ENCODE results near the gene LRRC1. TPM values are rescaled to one million over a fixed set of nuclear protein-coding genes. Genes with fewer than 3 reads are reported as not detected.

The LRRC1 gene
- polyA plus RNA-seq, 5 donors, result 8.4 to 11.0 (median 9.4) TPM

GRCh38 chr6:53921639-53922038 is 126.8 kb downstream of the LRRC1 start:
- DNase-seq, result no peak

- DNase-seq, result no peak
Observed at GRCh38 chr6:53922539-53922981, 127.8 kb downstream of the LRRC1 start.

- no peak for DNase-seq
Observed at GRCh38 chr6:53924277-53924676, 129.5 kb downstream of the LRRC1 start.

DNA sequence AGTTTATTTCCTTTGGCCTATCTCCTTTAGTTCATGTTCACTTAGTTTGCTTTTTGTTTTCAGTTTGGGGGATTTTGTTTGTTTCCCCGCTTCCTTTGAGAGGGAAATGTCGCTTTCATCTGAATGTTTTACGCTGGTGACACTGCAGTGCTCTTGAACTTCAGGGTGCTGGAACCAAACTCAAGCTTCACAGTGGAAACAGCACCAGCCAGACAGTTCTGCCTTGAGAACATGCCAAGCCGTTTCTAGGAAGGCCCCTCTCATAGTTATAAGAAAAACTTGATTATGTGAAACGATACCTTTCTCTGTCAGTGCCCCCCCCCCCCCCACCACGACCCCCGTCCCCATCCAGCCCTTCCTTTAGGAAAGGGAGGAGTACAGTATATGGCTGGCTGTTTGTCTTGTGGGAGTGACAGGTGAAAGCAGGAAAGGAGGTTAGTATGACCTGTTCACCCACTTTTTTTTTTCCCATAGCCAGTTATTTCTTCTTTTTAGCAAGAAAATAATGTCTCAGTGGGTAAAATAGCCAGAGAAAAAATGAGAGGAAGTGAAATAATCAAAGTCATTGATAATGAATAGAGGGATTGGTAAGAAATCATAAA is 130.1 kb downstream of the LRRC1 start:
- DNase-seq, result no peak

GRCh38 chr6:53925891-53926290 is 131.1 kb downstream of the LRRC1 start:
- DNase-seq, result no peak

GRCh38 chr6:53926505-53926904 is 131.7 kb downstream of the LRRC1 start:
- no peak for DNase-seq

GRCh38 chr6:53928641-53929040 is 133.8 kb downstream of the LRRC1 start:
- no peak for DNase-seq

GRCh38 chr6:53929041-53929820 is 134.4 kb downstream of the LRRC1 start:
- DNase-seq, result no peak

- DNase-seq, result no peak
Observed at GRCh38 chr6:53929821-53930120, 135.0 kb downstream of the LRRC1 start.

DNA sequence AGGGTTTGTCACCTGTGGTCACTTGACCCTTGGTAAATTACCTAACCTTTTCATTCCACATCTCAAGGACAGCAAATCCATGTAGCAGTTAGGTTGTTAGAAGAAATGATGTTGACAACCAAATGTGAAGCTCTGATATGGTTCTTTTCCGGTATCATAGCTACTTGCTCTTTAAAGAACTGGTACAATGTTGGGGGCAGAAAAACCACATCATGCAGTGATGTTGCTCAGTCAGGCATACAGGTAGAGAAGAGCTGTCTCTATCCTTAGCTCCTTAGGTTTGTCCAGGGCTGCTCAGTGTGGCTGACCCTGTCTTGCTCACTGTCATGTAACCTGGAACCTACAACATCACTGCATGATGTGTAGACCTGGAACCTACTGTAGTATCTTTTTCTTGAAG is 135.5 kb downstream of the LRRC1 start:
- DNase-seq, result no peak

- DNase-seq, result no peak
Observed at GRCh38 chr6:53931086-53931485, 136.3 kb downstream of the LRRC1 start.

DNA sequence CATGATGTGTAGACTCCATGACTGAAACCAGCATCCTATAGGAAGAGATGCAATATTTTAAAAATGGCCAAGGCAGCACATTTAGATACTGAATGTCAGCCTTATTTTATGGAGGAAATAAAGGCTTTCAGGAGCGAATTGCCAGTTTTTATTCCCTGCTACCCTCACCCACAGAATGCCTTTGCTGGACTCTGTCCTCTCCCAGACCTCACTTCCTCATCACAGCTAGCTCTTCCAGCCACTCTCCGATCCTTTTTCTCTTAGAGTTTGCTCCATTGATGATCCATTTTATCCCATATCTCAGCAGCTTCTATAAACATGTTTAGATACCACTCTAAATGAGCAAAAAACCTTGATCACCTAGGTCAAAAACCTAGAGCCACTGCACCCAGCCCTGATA is 137.7 kb downstream of the LRRC1 start:
- DNase-seq, result no peak

DNA sequence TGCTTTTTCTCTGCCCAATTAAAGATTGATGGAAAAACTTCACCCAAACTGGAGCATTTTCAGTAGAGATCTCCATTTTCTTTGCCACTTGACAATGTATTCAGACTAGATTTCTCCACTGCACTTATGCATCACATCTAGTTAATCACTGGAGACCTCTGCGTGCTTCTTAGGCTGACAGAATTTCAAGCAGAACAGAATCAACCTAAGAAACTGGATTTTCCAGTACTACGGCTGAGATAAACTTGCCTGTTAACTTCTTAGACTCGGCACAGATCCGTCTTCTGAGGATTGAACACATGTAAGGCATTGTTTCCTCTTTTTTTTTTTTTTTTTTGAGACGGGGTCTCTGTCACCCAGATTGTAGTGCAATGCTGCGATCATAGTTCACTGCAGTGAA is 139.2 kb downstream of the LRRC1 start:
- DNase-seq, result no peak

DNA sequence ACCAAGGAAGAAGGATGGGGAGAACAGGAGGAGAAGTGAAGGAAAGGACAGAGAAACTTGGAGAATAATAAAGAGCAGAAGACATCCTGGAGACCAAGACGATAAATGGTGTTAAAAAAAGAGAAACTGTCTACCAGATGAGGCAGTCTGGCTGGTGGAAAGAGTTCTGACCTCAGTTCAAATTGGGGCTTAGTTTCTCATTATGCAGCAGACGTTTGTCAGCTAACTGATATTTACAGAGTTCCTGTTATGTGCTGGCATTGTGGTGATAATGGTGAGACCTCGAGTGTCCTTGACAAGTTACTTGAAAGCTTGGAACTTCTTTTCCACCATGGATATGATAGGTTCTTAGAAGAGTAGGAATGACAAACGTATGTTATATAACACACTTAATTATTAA is 142.7 kb downstream of the LRRC1 start:
- DNase-seq, result no peak

- DNase-seq, result no peak
Observed at GRCh38 chr6:53938810-53939209, 144.0 kb downstream of the LRRC1 start.

DNA sequence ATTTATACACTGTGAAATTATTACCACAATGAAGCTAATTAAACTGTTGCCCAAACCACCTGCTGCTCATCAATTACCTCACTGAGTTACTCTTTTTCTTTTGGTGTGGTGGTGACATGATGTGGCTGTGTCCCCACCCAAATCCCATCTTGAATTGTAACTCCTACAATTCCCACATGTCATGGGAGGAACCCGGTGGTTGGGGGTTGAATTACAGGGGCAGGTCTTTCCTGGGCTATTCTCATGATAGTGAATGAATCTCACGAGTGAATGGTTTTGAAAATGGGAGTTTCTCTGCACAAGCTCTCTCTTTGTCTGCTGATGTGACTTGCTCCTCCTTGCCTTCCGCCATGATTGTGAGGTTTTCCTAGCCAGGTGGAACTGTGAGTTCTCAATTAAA is 145.0 kb downstream of the LRRC1 start:
- no peak for DNase-seq

- DNase-seq, result peak; percentile 19 to 25
Observed at GRCh38 chr6:53943395-53943794, 148.6 kb downstream of the LRRC1 start.

DNA sequence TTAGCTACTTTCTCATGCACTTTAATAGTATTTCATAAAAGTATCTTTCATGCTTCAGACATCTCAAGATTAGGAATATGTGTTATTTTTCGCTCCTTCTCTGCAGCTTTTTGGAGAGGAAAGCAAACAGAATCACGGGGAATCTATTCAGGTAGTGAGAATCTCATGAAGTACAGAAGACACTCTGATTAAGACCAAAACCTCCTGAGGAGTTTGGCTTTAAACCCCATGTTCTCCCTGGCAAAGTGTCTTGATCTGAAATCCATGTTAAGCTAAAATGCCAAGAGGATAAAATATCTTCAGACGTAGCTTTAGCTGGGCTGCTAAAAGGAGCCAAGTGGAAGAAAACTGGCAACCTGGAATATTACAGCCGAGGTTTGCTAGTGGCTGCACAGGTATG is 149.3 kb downstream of the LRRC1 start:
- DNase-seq, result no peak

DNA sequence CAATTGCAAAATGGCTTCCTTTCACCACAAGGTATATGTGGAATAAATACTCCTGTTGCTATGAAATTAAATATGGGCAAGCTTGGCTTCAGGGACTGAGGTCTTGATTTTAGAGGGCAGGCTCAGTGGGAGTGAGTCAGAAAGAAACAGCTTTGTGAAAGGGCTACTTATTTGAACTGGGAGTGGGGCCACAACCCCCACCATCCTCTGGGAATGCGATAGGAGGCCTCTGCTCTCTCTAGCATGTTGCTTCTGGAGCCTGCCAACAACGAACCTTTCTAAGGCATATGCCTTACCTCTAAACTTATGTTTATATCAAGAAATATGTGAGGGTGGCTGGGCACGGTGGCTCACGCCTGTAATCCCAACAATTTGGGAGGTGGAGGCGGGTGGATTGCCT is 149.7 kb downstream of the LRRC1 start:
- DNase-seq, result no peak

DNA sequence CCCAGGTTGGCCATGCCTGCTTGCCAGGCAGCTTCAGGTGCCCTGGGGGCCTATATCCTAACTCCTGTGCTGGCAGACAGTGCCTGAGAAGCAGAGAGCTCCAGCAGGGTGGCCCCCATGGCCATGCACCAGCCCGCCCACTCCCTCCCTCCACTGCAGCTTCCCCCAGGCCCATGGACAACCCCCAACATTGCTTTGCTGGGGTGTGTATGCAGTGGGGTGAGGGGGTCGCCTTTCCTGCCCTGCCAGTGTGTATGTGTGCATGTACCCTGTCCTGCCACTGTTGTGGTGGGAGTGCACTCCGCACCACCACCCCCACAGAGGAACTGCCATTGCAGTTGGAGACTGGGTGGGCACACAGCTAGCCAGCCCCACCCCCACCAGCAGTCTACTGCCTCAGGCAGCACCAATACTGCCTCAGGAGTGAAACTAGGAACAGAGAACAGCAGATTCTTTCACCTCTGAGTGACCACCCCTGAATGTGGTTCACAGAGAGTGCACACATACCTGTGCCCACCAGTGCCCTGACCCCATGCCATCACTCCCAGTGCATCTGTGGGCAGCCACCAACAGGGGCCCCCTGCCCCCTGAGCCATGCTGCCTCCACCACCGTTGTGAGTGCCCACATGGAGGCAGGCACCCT is 151.1 kb downstream of the LRRC1 start:
- no peak for DNase-seq

DNA sequence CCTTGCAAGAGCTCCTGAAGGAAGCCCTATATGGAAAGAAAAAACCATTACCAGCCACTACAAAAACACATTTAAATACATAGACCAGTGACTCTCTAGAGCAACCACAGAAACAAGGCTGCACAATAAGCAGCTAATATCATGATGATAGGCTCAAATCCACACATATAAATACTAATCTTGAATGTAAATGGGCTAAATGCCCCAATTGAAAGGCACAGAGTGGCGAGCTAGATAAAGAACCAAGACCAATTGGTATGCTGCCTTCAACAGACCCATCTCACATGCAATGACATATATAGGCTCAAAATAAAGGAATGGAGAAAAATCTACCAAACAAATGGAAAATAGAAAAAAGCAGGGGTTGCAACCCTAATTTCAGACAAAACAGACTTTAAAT is 153.0 kb downstream of the LRRC1 start:
- DNase-seq, result no peak

- DNase-seq, result no peak
Observed at GRCh38 chr6:53951383-53951782, 156.6 kb downstream of the LRRC1 start.

DNA sequence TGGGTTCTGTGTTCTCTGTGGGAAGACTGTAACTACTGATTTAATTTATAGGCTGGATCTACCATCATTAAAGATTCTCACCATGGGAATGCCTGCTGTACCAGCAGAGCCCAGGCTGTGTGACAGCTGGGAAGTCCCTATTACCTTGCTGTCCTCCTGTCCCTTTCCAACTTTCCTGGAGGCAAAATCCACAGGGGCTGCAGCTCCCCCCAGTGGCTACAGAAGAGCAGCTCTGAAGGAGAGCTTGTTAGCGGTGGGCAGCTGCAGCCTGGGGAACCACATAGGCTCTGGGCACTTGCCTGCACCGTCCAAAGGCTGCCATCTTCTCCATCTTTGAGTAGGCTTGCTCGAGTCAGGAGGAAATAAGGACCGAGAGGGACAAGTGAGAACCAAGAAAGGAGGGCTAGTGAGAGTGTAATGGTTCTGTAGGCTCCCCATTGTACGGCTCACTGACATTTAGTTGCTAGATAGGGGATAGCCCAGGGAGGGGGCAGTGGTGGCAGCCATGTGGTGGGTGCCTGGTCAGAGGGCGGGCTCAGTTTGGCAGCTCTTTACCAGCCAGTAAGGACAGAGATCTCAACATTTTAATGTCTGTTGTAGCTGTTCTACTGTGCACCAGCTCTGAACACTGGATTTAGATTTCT is 161.4 kb downstream of the LRRC1 start:
- peak; percentile 45 to 56 for DNase-seq
